Stimulated activated CD4-positive, alpha-beta T cell treated with anti-CD3 and anti-CD28 coated beads, Interleukin-15, amount 100 ng/mL, for 24 hours (primary cell): Measurements from ENCODE around the gene OTOA.
"Not testable (repeated sequence)": the region's sequence is repeated elsewhere in the genome, so short reads cannot be mapped to it uniquely, and the experiment has no call there.

ENCODE experiments used
- DNase-seq: peaks from one replicate; pipeline ENCODE4 v3.0.0-alpha.2; 2020

Gene OTOA

DNA sequence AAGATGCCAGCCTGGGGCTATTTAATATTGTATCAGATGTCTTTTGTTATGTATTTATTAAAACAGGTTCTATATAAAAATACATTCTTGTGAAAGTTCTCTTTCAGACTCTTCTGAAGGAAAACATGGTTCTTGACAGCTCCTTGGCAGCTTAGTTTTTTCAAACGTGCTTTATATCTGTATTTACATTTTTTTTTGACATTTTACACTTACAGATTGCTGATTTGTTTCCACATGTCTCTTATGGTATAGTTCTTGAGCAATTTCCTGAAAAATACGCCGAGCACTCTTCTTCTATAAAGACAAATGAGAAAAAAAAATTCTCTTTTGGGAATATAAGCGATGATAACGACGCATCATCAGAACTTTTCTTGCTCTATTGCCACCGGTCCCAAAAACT, 20.9 kb upstream of the OTOA start:
- no peak for DNase-seq

- no peak for DNase-seq
Observed at GRCh38 chr16:21643785-21644184, 20.0 kb upstream of the OTOA start.

GRCh38 chr16:21644674-21645073, 19.1 kb upstream of the OTOA start:
- DNase-seq = no peak

DNA sequence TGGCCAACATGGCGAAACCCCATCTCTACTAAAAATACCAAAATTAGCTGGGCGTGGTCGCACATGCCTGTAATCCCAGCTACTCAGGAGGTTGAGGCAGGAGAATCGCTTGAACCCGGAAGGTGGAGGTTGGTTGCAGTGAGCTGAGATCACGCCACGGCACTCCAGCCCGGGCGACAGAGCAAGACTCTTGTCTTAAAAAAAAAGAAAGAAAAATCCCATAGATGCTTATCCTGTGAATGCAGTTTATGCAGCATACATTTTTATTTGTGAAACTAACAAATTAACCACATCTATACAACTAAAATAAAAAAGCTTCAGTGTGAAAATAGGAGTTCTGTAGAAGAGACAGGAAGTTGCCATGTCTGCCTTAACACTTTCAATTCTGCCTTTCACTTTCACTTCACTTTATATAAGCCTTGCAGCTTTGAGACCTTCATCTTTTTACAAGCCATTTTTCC, 18.5 kb upstream of the OTOA start:
- DNase-seq = peak; percentile 49

DNA sequence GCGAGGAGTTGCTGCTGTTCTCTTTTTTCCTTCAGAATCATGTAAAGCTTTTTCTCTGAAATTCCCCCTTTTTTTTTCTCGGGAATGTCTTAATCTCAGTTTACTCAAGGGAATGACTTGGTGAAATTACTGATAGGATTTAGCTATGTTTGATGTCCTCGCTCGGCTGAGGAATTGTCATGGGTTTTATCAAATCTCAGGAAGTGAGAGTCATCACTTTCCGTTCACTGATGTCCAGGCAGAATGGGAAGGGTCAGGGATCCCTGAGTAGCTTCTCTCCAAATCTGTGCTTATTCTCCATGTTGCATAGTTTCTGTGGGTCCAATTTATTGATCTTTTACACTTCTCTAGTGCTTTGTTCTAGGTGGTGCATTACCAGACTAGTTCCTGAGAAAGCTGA, 17.7 kb upstream of the OTOA start:
- DNase-seq = no peak

DNA sequence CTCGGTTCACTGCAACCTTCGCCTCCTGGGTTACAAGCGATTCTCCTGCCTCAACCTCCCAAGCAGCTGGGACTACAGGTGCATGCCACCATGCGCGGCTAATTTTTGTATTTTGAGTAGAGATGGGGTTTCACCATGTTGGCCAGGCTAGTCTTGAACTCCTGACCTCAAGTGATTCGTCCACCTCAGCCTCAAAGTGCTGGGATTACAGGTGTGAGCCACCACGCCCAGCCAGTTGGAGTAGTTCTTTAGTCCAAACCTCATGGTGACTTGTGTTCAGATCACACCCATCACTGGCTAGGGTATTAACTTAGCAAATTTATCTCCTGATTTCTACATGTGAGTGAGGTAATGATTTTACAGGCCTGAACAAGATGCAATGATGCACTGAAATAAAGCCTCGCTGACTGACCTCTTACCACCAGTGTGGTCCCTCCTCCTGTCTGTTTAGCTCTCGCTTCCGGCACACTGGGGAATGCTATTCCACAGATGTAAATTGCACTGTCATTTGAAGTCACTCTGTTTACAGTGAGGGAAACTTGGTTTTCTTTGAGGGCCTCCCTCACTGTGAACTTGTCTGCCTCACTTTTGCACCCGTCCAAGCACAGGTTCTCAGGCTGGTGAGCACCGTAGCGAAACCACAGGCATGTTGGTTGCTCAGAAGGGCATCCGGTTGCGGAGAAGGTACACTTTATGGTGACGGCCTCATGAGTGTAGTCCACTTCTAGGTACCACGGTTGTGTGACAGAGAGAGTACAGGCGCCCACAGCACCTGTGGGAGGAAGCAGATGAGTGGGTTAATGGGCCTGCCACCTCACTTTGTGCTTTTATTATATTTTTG, 16.8 kb upstream of the OTOA start:
- DNase-seq = peak; percentile 83

DNA sequence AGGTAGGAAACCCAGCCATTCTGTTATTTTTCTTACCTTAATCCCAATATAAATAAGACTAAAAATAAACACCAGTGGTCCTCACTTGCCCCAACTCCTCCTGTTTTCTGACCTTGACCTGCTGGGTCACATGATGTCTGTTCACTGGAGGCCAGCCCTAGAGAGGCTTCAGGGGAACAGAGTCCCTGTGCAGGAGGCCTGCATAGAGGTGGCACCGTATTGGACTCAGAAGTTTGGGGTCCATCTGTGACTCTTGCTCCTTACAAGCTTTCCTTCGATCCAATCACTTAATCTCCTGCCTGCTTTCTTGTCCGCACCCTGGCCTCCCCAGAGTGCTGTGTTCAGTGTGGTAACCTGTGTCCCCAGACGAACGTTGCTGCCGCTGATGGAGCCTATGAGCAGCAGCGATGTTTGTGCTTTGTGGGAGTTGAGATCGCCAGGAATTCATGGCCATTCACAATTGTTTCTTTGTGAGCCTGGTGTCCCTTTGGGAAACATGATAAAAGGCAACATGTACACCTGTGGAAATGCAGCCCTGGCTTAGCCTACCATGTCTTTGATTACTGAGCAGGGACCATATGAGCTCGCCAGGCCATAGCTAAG, 16.1 kb upstream of the OTOA start:
- DNase-seq = no peak

- not testable (repeated sequence) for DNase-seq
Observed at GRCh38 chr16:21649826-21650406, 13.9 kb upstream of the OTOA start.

DNA sequence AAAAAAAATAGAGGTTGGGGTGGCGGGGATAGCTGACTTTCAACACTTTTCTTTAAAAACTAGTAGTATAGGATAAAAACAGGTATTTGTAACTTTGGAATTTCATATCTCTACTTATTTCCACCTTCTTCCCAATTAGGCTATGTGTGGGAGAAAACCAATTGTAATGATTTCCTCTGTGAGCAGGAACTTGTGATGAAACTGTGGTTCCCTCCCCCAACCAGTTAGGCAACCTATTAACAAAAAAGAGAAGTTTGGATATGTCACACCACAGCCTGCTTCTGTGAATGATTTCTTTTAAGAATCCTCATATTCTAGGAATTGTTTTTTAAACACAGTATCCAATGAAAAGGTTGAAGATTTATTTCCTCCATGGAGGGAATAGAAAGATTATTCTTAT, 13.2 kb upstream of the OTOA start:
- no peak for DNase-seq

GRCh38 chr16:21651515-21651914, 12.3 kb upstream of the OTOA start:
- no peak for DNase-seq

DNA sequence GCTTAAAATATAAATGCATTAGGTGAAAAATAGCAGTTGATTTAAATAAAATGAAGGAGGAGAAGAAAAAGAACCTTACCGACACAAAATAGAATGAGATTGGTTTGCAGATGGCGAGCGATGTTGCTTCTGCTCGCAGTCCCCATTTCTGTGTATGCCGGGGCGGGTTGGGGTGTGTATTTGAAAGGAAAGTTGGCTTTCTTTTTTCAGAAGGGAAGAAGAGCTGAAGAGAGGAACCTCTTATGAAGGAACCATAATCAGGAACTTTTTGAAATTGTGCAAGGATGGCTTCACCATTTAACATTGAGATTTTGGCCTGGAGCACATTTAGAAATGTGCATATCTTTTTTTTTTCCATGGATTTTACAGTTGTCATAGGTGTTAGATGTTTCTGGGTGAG, 11.3 kb upstream of the OTOA start, which contains the start of gene IGSF6:
IGSF6 (minus strand) TSS at position 156 of the 400 bp plus-strand sequence; CDS start at position 146, 10 bp downstream.
- no peak for DNase-seq

GRCh38 chr16:21653571-21653970, 10.2 kb upstream of the OTOA start:
- DNase-seq = no peak

DNA sequence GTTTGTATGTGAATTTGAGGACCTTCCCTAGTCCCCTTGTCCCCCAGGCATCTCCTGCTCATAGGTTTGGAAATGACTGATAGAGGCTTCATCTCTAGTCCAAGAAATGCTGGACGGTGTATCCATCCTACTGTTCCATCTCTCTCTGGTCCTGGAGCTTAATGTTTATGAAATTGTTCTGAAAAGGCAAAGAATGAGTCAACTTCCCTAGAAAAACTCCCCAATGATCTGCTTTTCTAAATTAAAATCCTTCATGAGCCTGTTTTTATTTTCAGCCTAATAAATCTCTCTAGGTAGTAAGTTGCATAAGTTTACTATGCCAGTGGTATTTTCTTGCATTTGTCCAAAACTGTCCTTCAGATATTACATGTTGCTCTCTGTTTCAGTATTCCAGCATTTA, 9.3 kb upstream of the OTOA start:
- no peak for DNase-seq

- no peak for DNase-seq
Observed at GRCh38 chr16:21654881-21655280, 8.9 kb upstream of the OTOA start.

DNA sequence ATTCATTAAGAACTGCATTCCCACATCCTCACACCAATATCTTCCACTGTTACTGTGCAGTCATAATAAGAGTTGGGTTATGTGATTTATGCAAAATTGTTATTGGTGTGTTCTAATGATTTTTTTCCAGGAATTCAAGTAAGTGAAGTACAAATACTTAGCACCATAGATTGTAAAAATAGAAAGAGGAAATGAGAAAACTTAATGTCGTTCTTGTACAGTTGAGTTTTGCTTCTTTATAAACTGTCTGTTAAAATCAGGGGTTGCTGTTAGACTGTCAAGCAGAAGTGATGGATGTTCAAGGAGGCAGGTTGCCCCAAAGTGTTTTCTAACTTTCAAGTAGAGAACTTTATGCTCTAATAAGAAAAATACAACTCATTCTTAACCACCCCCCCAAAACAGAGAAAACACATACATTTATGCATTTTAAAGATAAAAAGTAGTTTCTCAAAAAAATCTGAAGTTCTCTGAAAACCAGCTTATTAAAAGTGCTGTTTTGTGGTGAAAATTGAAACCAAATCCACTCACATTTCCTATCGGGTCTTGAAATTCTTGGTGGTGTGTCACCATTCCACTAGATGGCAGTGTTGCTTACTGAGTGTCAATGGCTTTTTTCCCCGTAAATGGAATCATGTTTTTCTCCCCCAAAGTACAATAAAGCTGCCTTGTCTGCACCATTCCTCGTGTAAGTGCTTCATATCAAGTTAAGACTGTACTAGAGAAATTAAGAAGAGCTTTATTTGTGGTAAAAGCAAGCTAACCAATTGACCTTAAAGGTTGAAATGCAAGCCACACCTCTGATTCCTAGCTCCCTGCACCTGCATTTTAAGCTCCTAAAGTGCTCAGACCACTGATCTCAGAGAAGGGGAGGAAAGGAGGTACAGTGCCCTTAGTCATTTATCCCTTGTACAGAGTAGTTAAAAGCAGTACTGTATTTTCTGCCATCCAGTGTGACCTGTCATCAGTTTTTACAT, 6.7 kb upstream of the OTOA start:
- DNase-seq = peak; percentile 42

- no peak for DNase-seq
Observed at GRCh38 chr16:21659124-21659523, 4.6 kb upstream of the OTOA start.

DNA sequence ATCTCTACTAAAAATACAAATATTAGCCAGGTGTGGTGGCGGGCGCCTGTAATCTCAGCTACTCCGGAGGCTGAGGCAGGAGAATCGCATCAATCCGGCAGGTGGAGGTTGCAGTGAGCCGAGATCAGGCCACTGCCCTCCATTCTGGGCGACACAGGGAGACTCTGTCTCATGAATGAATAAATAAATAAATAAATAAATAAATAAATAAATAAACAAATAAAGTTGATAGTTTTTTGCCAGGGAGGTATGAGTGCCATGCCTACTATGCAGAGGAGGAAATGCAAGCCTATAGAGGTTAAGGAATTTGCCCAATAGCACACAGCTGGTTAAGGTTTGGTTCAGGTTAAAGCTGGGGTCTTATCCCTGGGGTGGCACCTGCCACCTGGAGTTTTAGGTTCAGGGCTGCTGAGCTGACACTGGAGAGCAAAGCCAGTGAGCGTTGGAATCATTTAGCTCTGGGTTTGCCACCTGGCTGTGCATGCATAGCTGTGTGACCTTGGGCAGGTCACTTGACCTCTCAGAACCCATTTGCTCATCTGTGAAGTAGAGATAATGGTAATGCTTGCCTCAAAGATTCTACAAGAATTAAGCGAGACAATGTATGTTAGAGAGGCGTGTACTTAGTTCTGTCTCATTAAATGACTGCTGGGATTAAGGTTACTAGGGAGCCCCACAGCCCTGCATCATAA, 1.2 kb downstream of the OTOA start:
- DNase-seq = no peak

- no peak for DNase-seq
Observed at GRCh38 chr16:21666772-21667171, 3.0 kb downstream of the OTOA start.

DNA sequence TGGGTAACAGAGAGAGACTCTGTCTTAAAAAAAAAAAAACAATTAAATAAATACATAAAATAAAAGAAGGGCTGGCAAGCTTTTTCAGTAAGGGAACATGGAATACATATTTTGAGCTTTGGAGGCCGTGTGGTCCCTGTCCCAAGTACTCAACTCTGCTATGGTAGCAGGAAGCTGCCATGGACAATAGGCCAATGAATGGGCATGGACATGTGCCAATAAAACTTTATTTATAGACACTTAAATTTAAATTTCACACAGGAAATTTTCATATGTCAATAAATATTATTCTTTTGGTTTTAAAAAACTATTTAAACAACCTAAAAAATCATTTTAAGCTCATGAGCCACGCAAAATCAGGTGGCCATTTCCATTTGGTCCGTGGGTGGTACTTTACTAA, 3.8 kb downstream of the OTOA start:
- DNase-seq = no peak

DNA sequence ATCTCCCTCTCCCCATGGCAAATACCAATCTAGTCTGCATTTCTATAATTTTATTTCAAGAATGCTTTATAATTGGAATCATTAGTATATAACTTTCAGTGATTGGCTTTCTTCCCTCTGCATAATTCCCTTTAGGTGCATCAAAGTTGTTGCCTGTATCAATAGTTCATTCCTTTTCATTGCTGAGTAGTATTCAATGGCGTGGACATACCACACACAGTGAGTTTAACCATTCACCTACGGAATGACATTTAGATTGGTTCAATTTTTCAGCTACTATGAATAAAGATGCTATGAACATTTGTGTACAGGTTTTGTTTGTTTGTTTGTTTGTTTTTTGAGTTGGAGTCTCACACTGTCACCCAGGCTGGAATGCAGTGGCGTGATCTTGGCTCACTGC, 9.7 kb downstream of the OTOA start:
- DNase-seq = no peak

- not testable (repeated sequence) for DNase-seq
Observed at GRCh38 chr16:21674456-21674855, 10.7 kb downstream of the OTOA start.

- not testable (repeated sequence) for DNase-seq
Observed at GRCh38 chr16:21680714-21681113, 16.9 kb downstream of the OTOA start.
